HG03354 (cell line): ENCODE measurements around the gene STK32C.

Experiments
- ATAC-seq: cut with Tn5 transposase; IDR thresholded peaks from one replicate; pipeline ENCODE4 v1.9.1; 2021; ENCODE audit warnings: mild to moderate bottlenecking; ENCODE audit not compliant: unreplicated experiment, poor library complexity, severe bottlenecking

The STK32C gene

DNA sequence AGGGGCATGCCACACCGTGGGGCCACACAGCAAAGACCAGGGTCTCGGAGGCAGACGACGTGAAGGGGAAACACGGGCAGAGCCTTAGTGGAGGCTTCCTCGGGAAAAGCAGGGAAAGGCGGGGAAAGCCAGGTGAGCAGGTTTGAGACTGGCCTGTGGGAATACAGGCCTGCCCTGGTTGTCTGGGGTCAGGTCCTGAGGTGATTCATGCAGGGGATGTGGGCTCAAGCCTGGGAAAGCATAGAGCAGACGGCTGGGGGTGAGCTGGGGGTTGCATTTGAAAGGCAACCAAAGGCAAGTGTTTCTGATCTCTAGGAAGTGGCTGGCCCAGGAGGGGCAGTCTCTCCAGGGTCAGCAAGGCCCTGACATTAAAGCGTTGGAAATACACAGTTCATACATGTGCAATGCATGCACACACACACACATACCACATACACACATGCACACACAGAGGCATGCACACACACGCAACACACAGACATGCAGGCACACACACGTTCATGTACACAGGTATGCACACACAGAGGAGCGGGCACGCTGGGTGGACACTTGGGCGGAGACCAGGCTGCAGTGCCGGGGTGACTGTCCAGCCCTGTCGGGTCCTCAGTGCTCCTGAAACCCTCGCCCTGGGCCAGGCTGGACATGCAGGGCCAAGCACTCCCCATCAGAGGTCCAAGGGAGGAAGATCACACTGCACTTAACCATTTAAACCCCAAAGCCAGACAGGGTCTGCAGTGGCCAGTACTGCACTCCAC lies 69.2 kb downstream of the STK32C start:
- ATAC-seq = no peak

GRCh38 chr10:132237871-132238270 lies 69.9 kb downstream of the STK32C start:
- ATAC-seq = no peak

GRCh38 chr10:132237396-132237795 lies 70.4 kb downstream of the STK32C start:
- ATAC-seq = no peak

DNA sequence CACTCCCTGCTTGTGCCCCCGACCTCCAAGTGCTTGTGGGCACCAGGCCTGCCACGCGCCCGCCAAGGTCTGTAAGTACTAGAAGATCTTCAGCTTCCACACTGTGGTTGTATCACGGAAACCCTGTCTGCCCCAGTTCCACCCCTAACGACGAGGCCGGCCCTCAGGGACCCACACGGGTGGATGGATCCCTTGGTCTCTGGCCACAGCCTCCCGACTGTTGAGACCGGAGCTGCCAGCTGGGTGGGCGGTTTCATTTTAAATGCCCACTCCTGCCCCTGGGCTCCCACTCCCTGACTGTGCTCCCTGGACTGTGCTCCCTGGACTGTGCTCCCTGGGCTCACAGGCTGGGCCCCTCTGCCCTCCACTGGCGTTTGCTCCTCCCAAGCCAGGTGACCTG lies 70.9 kb downstream of the STK32C start:
- no peak for ATAC-seq

GRCh38 chr10:132236161-132236560 lies 71.6 kb downstream of the STK32C start:
- no peak for ATAC-seq

GRCh38 chr10:132234860-132235259 lies 72.9 kb downstream of the STK32C start:
- ATAC-seq = no peak

GRCh38 chr10:132233501-132234085 lies 74.2 kb downstream of the STK32C start:
- no peak for ATAC-seq

DNA sequence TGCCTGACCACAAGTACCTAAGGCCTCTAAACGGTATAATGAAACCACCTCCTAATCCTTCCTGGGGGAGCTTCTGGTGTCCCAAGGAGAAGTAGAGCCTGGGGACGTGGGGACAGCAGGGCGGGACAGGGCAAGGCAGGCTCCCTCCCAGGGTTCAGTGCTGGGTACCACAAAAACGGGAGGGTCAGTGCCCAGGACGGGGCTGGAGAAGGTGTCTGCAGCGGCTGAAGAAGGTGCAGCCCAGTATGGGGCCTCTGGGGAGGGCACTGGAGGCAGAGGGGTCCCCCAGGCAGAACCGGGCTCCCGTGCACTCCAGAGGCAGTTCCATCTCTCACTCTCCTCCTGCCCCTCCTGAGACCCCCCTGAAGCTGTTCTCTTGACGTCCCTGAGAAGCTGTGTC lies 74.8 kb downstream of the STK32C start:
- ATAC-seq = no peak

- no peak for ATAC-seq
These were observed 75.5 kb downstream of the STK32C start for GRCh38 chr10:132232023-132232951.

- no peak for ATAC-seq
These were observed 76.1 kb downstream of the STK32C start for GRCh38 chr10:132231656-132232022.

- ATAC-seq = no peak
These were observed 77.1 kb downstream of the STK32C start for GRCh38 chr10:132230557-132231210.

DNA sequence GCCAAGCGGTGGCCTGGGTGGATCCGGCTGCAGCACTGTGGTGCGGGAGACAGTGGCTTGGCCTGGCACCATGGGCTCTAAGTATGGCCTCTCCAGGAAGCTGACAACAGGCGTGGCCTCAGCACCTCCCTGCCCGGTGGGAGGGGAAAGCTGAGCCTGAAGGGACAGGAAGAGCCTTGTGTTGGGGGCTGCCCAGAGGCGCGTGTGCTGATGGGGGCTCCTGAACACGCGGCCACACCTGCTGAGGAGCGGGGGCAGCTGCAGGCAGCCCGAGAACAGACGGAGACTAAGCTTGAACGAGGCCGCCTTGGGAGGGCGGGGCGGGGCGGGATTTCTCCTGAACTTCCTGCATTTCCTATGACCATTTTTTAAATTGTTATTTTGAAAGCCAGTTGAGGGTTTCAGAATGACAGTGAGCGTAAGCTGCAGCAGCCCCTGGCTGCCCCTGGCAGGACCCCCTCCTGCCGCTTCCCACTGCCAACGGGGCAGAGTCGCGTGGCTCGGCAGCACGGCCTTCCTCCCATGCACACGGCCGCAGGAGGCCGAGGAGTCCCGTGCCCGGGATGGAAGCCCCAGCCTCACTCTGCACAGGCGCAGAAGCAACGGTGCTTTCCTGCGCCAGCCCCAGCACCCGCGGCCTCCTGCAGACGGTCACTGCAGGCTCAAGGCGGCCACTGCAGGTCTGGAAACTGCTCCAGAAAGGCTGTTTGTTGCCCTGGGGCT lies 77.8 kb downstream of the STK32C start:
- ATAC-seq = peak; percentile 73

DNA sequence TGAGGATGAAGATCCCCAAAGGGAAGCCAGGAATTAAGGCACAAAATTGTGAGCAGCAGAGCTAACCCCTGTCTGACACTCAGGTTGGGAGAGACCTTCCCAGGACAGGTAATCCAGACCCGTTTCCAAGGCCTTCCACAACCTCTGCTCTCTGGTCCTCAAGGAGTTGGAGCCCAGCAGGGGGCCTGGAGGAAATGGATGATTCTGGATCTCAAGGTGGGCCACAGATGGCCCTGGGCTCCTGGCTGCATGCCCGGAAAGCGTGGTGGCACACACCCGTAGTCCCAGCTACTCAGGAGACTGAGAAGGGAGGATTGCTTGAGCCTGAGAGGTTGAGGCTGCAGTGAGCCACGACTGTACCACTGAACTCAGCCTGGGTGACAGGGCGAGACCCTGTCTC lies 78.7 kb downstream of the STK32C start:
- ATAC-seq = no peak

- no peak for ATAC-seq
These were observed 79.1 kb downstream of the STK32C start for GRCh38 chr10:132228616-132229015.

DNA sequence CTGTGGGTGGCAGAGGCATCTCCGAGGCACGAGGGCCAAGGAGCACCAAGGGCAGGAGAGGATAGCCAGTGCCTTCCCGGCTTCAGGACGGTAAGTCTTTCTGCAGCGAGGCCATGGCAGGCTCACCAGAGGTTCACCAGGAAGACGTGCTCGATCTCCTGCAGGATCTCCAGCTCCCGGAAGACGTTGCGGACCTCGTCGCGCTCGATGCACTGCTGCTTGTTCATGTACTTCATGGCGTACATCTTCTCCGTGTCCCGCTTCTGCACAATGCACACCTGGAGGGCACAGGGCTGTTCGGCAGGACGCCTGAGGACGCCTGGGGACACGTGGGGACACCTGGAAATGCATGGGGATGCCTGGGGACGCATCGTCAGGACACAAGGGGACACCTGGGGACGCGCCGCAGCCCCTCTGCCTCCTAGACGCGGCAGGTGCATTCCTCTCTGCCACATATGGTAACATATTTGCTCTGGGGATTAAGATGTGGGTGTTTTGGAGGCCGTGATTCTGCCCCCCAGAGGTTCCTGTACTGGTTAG lies 79.8 kb downstream of the STK32C start:
- ATAC-seq = no peak

DNA sequence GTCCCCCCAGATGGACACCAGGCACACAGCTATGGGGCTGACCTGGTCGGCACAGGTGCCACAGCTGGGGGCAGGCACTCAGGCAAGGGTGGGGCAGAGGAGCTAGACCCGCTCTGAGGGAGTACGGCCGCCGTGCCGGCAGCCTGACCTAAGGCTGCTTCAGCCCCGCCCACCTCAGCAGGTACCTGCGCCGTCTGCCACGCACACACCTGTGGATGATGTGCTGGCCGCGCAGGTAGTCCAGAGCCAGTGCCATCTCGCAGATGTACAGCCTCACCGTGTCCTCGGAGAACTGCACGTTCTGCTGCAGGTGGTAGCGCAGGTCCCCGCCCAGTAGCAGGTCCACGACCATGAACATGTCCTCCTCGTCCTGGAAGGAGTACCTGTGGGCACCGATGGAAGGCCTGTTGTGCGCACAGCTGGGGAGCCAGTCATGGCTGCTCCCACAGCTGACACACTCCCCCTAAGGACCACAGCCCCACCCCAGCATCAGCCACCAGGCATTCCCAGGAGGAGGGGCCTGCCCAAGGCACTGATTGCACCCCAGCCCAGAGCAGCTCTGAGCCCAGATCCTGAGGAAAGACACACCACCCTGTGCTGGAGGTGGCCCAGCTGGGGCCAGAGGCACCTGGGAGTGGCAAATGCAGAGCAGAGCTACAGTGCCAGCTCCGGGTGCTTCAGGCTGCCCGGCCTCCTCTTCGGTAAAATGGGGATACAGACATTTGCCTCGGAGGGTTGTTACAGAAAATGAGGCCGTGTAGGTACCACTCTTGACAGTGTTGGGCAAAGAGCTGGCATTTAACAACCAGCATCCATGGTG lies 81.0 kb downstream of the STK32C start:
- ATAC-seq = no peak

- no peak for ATAC-seq
These were observed 81.9 kb downstream of the STK32C start for GRCh38 chr10:132225849-132226205.

DNA sequence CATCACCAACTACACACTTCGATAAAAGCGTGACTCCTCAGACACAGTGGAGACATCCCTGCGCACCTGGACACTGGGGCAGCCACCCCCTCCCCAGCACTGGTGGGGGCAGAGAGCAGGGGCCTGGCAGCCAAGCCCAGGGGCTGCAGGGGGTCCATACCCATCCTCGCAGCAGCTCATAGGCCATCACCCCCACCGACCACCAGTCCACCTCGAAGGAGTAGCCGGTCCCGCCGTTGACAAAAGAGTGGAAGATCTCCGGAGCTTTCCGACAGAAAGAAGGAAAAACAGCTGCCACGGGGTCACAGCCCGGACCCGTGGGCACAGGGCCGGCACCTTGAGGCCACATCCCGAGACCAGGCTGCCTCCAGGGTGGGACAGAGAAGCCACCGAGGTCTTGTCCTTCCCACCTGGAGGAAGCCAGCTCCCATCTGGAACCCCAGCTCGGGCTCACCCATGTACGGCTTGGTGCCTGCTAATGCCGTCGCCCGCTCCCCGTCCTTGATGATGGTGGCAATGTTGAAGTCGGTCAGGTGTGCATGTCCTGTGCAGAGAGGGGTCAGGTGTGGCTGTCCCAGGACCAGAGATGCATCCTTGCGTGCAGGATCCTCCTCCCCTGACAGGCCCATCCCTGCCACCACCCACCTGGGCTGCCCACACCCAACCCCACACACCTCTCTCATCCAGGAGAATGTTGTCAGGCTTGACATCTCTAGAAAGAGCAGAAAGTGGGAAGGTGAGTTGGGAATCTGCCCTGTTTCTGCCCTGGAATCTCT lies 82.5 kb downstream of the STK32C start:
- no peak for ATAC-seq
